Esophagus muscularis mucosa (tissue), 3 donors: ENCODE data around the gene SUPT6H.

Experiments used
- CTCF ChIP-seq, 3 experiments: fragments of 200-600 bp in 2 of 3; fragments of 450-650 bp in 1 of 3; sonication (generic) in 2 of 3; IDR thresholded peaks; one replicate each; pipeline ENCODE4 v1.5.1; 2017 to 2019; ENCODE audit warnings: antibody characterized with exemption in 3 of 3, mild to moderate bottlenecking in 2 of 3, moderate library complexity in 1 of 3
- POLR2A ChIP-seq: fragments of 450-650 bp; IDR thresholded peaks from one replicate; pipeline ENCODE4 v1.6.1; 2017; ENCODE audit warnings: antibody characterized with exemption, moderate library complexity, mild to moderate bottlenecking, low read depth

DNA sequence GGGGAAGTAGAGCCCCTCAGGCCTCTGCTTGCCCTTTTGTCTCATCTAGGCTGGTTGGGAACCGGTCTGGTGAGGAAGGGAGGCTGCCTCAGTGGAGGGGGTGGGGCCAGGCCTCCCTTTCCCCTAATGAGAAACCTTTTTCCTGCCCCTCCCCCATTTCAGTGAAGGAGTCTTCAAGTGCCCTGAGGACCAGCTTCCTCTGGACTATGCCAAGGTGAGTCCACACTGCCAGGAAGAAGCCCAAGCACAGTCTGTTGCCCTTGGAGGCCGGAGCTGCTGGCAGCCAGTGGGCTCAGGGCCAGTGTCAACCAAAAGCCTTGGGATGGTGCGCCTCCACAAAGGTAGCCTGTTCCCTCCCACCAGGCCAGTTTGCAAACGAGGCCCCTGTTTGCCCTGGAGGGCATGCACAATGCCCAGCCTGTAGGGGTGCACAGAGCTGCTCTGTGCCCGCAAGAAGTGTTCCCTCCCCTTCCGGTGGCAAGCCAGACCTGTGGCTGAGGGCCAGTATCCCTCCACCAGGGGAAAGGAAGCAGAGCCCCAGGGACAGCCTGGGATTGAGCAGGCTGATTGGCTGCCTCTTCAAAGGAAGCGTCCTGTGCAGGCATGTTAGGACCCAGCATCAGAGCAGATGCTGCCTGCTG, 85.2 kb downstream of the SUPT6H start:
- no peak for TF ChIP-seq CTCF (IDR thresholded peaks at IDR 0.05)
- no peak for TF ChIP-seq POLR2A
